Stimulated activated naive CD8-positive, alpha-beta T cell treated with anti-CD3 and anti-CD28 coated beads, Interleukin-15, Interleukin-2, amounts not matched to agents 100 ng/mL and 50 ng/mL, for 24 hours (primary cell): ENCODE results near the gene TAF13.
"Not testable (repeated sequence)": the region's sequence is repeated elsewhere in the genome, so short reads cannot be mapped to it uniquely, and the experiment has no call there.

Experiments
- H3K27ac Mint-ChIP-seq: one replicate; pipeline ENCODE4 v1.8.0; 2021; ENCODE audit warnings: mild to moderate bottlenecking, mixed read lengths
- H3K27me3 Mint-ChIP-seq: one replicate; pipeline ENCODE4 v1.8.0; 2021; ENCODE audit warnings: mixed read lengths
- H3K36me3 Mint-ChIP-seq: one replicate; pipeline ENCODE4 v1.8.0; 2021; ENCODE audit warnings: low read depth, mixed read lengths
- H3K4me1 Mint-ChIP-seq: one replicate; pipeline ENCODE4 v1.8.0; 2021; ENCODE audit warnings: low read depth, mixed read lengths
- H3K4me3 Mint-ChIP-seq: one replicate; pipeline ENCODE4 v1.8.0; 2021; ENCODE audit warnings: mild to moderate bottlenecking, mixed read lengths
- H3K9me3 Mint-ChIP-seq: one replicate; pipeline ENCODE4 v1.8.0; 2021; ENCODE audit warnings: mixed read lengths

Gene TAF13

GRCh38 chr1:109041621-109042468 is 34.0 kb downstream of the TAF13 start, which contains the start of gene WDR47:
Gene WDR47 (minus strand): TSS chr1:109042102. CDS start chr1:109023512, 18,590 bp downstream.
- peaks cover 3% of the 10 kb centered on the region for H3K27me3 Mint-ChIP-seq
- H3K9me3 Mint-ChIP-seq, result no peaks in the 10 kb centered on the region

GRCh38 chr1:109040989-109041620 is 34.7 kb downstream of the TAF13 start:
- peaks cover 16% of the 10 kb centered on the region for H3K4me1 Mint-ChIP-seq
- no peaks in the 10 kb centered on the region for H3K36me3 Mint-ChIP-seq
- H3K27ac Mint-ChIP-seq, result peak overlapping the region; percentile 76
- peaks cover 3% of the 10 kb centered on the region for H3K27me3 Mint-ChIP-seq
- H3K4me3 Mint-ChIP-seq, result peak overlapping the region; percentile 87
- no peaks in the 10 kb centered on the region for H3K9me3 Mint-ChIP-seq

More at GRCh38 chr1:109041621-109042468, 34.0 kb downstream of the TAF13 start, which contains the start of gene WDR47:
- no peaks in the 10 kb centered on the region for H3K36me3 Mint-ChIP-seq
- peak within 1 kb of the TSS; percentile 87 for H3K4me3 Mint-ChIP-seq
- H3K27ac Mint-ChIP-seq, result peak within 1 kb of the TSS; percentile 76
- H3K4me1 Mint-ChIP-seq, result peaks cover 16% of the 10 kb centered on the region

DNA sequence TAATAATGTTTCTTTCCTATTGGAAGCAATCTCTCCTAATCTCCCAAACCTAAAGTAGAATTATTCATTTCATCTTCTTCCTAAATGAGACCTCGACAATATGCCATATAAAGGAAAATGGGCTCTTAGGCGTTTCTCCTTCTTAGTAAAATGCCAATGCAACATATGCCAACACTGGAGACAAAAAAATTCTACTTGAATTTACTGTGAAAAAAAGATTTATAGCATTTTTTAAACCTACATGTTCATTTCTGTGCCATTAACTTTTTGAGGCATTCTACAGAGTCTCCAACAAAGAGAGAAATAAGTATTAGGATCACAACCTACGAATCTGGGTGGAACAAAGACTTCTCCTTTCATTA is 35.2 kb downstream of the TAF13 start:
- Mint-ChIP-seq H3K9me3 (no peaks in the 10 kb centered on the region), H3K4me3 (peak overlapping the region; percentile 87), H3K27ac (peak overlapping the region; percentile 76), H3K27me3 (peaks cover 3% of the 10 kb centered on the region), H3K36me3 (no peaks in the 10 kb centered on the region), H3K4me1 (peaks cover 16% of the 10 kb centered on the region)

- Mint-ChIP-seq H3K27ac (no peak overlapping the region), H3K36me3 (no peaks in the 10 kb centered on the region), H3K9me3 (no peaks in the 10 kb centered on the region), H3K4me3 (no peak overlapping the region), H3K27me3 (no peaks in the 10 kb centered on the region), H3K4me1 (no peaks in the 10 kb centered on the region)
Measured at GRCh38 chr1:109034382-109034781, 41.4 kb downstream of the TAF13 start.

DNA sequence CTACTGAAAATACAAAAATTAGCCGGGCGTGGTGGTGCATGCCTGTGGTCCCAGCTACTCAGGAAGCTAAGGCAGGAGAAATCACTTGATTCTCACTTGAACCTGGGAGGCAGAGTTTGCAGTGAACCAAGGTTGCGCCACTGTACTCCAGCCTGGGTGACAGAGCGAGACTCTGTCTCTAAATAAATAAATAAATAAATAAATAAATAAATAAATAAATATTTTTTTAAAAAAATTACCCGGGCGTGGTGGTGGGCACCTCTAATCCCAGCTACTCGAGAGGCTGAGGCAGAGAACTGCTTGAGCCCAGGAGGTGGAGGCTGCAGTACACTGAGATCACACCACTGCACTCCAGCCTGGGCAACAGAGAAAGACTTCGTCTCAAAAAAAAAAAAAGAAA is 46.3 kb downstream of the TAF13 start:
- H3K4me1 Mint-ChIP-seq, H3K27ac Mint-ChIP-seq, H3K27me3 Mint-ChIP-seq, H3K9me3 Mint-ChIP-seq, H3K4me3 Mint-ChIP-seq, H3K36me3 Mint-ChIP-seq: not testable (repeated sequence)

DNA sequence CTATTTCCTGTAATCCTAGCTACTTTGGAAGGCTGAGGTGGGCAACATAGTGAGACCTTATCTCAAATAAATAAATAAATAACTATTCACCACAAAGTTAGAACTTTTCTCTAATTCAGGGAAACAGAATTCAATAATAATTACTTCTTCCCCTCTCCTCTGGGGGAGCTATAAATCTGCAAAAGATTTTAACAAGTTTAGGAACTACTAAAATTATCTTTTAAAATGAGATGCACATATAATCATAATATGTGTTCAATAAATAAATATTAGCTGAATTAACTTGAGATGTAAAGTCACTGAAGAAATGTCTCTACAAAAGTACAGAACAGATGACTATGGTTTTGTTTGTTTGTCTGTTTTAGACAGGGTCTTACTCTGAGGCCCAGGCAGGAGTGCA is 48.0 kb downstream of the TAF13 start:
- Mint-ChIP-seq H3K27me3 (no peaks in the 10 kb centered on the region), H3K36me3 (no peaks in the 10 kb centered on the region), H3K27ac (no peak overlapping the region), H3K4me1 (no peaks in the 10 kb centered on the region), H3K4me3 (no peak overlapping the region), H3K9me3 (no peaks in the 10 kb centered on the region)

- Mint-ChIP-seq H3K4me1 (no peaks in the 10 kb centered on the region), H3K9me3 (no peaks in the 10 kb centered on the region), H3K36me3 (peaks cover 5% of the 10 kb centered on the region), H3K27me3 (no peaks in the 10 kb centered on the region), H3K4me3 (no peak overlapping the region), H3K27ac (no peak overlapping the region)
Measured at GRCh38 chr1:109025694-109026093, 50.1 kb downstream of the TAF13 start.

- no peaks in the 10 kb centered on the region for H3K4me1 Mint-ChIP-seq
- H3K27ac Mint-ChIP-seq, result no peak overlapping the region
- no peaks in the 10 kb centered on the region for H3K27me3 Mint-ChIP-seq
- H3K9me3 Mint-ChIP-seq, result no peaks in the 10 kb centered on the region
- no peak overlapping the region for H3K4me3 Mint-ChIP-seq
- H3K36me3 Mint-ChIP-seq, result peaks cover 9% of the 10 kb centered on the region
Measured at GRCh38 chr1:109024646-109025045, 51.2 kb downstream of the TAF13 start.

DNA sequence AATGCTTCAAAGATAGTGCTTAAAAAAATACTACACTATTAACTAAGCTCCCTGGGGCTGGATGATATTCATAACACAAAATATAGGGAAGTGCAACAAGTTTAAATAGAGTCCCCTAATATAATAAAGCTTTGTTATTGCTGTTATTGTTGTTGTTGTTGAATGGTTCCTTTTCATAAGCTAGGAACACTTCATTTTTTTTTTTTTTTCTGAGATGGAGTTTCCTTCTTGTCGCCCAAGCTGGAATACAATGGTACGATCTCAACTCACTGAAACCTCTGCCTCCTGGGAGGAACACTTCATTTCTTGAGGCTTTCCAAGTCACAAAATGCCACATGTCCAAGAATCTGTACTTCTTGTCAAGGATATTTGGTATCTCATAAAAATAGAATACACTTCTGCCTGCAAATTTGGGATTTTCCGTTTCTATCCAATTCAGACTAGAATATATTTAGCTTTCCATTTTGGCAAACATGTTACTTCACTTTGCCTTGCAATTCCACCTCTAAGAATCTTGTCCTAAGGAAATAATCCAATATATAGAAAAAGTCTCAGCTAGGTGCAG is 55.0 kb downstream of the TAF13 start:
- Mint-ChIP-seq H3K9me3 (peaks cover 3% of the 10 kb centered on the region), H3K27me3 (no peaks in the 10 kb centered on the region), H3K27ac (no peak overlapping the region), H3K4me3 (no peak overlapping the region), H3K36me3 (peaks cover 30% of the 10 kb centered on the region), H3K4me1 (no peaks in the 10 kb centered on the region)

- H3K27ac Mint-ChIP-seq, H3K9me3 Mint-ChIP-seq, H3K27me3 Mint-ChIP-seq, H3K4me1 Mint-ChIP-seq, H3K4me3 Mint-ChIP-seq: not testable (repeated sequence)
- H3K36me3 Mint-ChIP-seq, result peaks cover 46% of the 10 kb centered on the region
Measured at GRCh38 chr1:109017719-109018118, 58.1 kb downstream of the TAF13 start.

- peaks cover 46% of the 10 kb centered on the region for H3K36me3 Mint-ChIP-seq
- no peaks in the 10 kb centered on the region for H3K27me3 Mint-ChIP-seq
- no peak overlapping the region for H3K27ac Mint-ChIP-seq
- no peaks in the 10 kb centered on the region for H3K4me1 Mint-ChIP-seq
- peaks cover 3% of the 10 kb centered on the region for H3K9me3 Mint-ChIP-seq
- no peak overlapping the region for H3K4me3 Mint-ChIP-seq
Measured at GRCh38 chr1:109017134-109017533, 58.7 kb downstream of the TAF13 start.
